Measurements from ENCODE around the gene NAV2.

DNA sequence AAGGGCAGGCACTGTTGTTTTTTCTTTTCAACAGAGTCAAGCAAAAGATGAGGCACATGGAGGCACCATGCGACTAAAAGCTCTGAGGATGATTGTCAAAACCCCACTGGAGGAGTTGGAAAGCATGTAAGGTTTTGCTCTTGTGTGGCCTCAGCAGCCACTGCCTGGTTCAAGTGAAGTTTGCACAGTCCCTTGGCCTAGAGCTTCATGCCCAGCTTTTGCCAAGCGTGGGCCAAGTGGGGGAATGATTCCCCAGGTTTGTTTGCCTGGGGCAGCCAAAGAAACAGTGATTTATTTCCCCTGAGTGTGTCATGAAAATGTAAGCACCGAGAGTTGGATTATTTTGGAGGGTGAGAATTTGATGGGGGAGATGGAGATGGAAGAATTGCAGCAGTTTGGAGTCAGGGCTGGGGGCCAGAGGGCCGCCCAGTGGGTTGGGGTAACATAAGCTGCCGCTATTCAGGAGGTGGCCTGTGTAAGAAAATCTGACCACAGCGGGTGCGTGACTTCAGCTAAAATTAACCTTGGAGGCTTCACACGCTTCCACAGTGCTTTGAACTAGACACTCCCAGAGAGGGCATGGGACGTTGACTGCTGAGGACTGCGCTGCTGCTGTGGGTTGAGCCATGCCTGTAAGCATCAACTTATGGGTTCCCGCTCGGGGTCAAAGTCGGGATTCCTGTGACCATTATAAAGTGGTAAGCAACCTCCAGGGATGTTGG is 100.7 kb downstream of the NAV2 start:
- no peak for TF ChIP-seq POLR2A (IDR thresholded peaks at IDR 0.05)
- TF ChIP-seq CTCF (IDR thresholded peaks at IDR 0.05 in 8 of 11, conservative IDR thresholded peaks at IDR 0.05 in 3 of 11) = no peak
